Thyroid gland (tissue), 4 donors: ENCODE measurements around the gene DPEP2NB.

Source experiments
- CTCF ChIP-seq, 6 experiments: fragments of 200-600 bp in 3 of 6; fragments of 450-650 bp in 3 of 6; sonication (generic) in 3 of 6; IDR thresholded peaks; one replicate each; pipeline ENCODE4 v1.5.1; 2016 to 2019; ENCODE audit warnings: antibody characterized with exemption in 6 of 6, mild to moderate bottlenecking in 2 of 6, inconsistent platforms in 1 of 6, moderate library complexity in 1 of 6
- POLR2A ChIP-seq, 2 donors: fragments of 450-650 bp; IDR thresholded peaks; one replicate each; pipeline ENCODE4 v1.6.1; 2017; ENCODE audit warnings: antibody characterized with exemption in 2 of 2, mild to moderate bottlenecking in 2 of 2, moderate library complexity in 1 of 2

GRCh38 chr16:68005786-68006286, 9.9 kb downstream of the DPEP2NB start:
- TF ChIP-seq CTCF (IDR thresholded peaks at IDR 0.05) (no peak), POLR2A (IDR thresholded peaks at IDR 0.05) (no peak)
